GM12875 (cell line): ENCODE results near the gene CACNA1C.

Experiments used
- H3K4me3 ChIP-seq: one replicate; pipeline ENCODE4 v1.5.1; 2011; ENCODE audit warnings: low read depth, low read length, control low read depth
- CTCF ChIP-seq: IDR thresholded peaks from 2 replicates; pipeline ENCODE4 v1.5.1; 2011; ENCODE audit warnings: low read depth, mild to moderate bottlenecking, control low read depth, inconsistent platforms, low read length, moderate library complexity, borderline replicate concordance; ENCODE audit not compliant: insufficient read depth

CACNA1C gene

GRCh38 chr12:2324387-2324786, 271.6 kb downstream of the CACNA1C start:
- TF ChIP-seq CTCF: no peak
- H3K4me3 ChIP-seq: no peak overlapping the region

- TF ChIP-seq CTCF: no peak
- no peak overlapping the region for H3K4me3 ChIP-seq
Measured at GRCh38 chr12:2325519-2325918, 272.7 kb downstream of the CACNA1C start.

- TF ChIP-seq CTCF: no peak
- H3K4me3 ChIP-seq: no peak overlapping the region
Measured at GRCh38 chr12:2326470-2326869, 273.7 kb downstream of the CACNA1C start.

GRCh38 chr12:2328661-2329060, 275.9 kb downstream of the CACNA1C start:
- TF ChIP-seq CTCF: no peak
- H3K4me3 ChIP-seq: no peak overlapping the region

GRCh38 chr12:2329661-2330210, 276.9 kb downstream of the CACNA1C start:
- no peak for TF ChIP-seq CTCF

GRCh38 chr12:2332236-2332635, 279.4 kb downstream of the CACNA1C start:
- no peak for TF ChIP-seq CTCF
- H3K4me3 ChIP-seq: no peak overlapping the region

More at GRCh38 chr12:2329661-2330210, 276.9 kb downstream of the CACNA1C start:
- H3K4me3 ChIP-seq: no peak overlapping the region

- TF ChIP-seq CTCF: no peak
- no peak overlapping the region for H3K4me3 ChIP-seq
Measured at GRCh38 chr12:2332947-2333346, 280.2 kb downstream of the CACNA1C start.
